Astrocyte (in vitro differentiated cells and primary cell): Measurements from ENCODE around the gene GINS2. TPM values are rescaled to one million over a fixed set of nuclear protein-coding genes. Genes with fewer than 3 reads are reported as not detected.

ENCODE experiments used
- DNase-seq: peaks from one replicate; pipeline ENCODE4 v3.0.0-alpha.2; 2010; ENCODE audit warnings: low read depth
- FAIRE-seq: peaks from 2 replicates; lab custom pipeline; 2011; peaks lifted over from hg19 to GRCh38; lab: Jason Lieb, UNC
- H2AFZ ChIP-seq: 2 replicates; pipeline ENCODE4 v1.6.0; 2012; ENCODE audit warnings: low read depth, low read length, inconsistent platforms
- H3K27ac ChIP-seq: 2 replicates; pipeline ENCODE4 v1.5.1; 2011; ENCODE audit warnings: low read depth, low read length, inconsistent platforms
- H3K27me3 ChIP-seq: 2 replicates; pipeline ENCODE4 v1.6.0; 2011; ENCODE audit warnings: low read length, inconsistent platforms; ENCODE audit not compliant: insufficient read depth
- H3K36me3 ChIP-seq: 2 replicates; pipeline ENCODE4 v1.5.1; 2011; ENCODE audit warnings: low read length, inconsistent platforms; ENCODE audit not compliant: insufficient read depth
- H3K4me1 ChIP-seq: 2 replicates; pipeline ENCODE4 v1.5.1; 2011; ENCODE audit warnings: low read length, inconsistent platforms; ENCODE audit not compliant: insufficient read depth
- H3K4me2 ChIP-seq: 2 replicates; pipeline ENCODE4 v1.6.0; 2012; ENCODE audit warnings: low read length, inconsistent platforms
- H3K4me3 ChIP-seq: 2 replicates; pipeline ENCODE4 v1.5.1; 2011; ENCODE audit warnings: low read depth, mild to moderate bottlenecking, low read length, inconsistent platforms; ENCODE audit not compliant: insufficient read depth
- H3K79me2 ChIP-seq: 2 replicates; pipeline ENCODE4 v1.6.0; 2012; ENCODE audit warnings: mild to moderate bottlenecking, low read length, inconsistent platforms; ENCODE audit not compliant: insufficient read depth
- H3K9ac ChIP-seq: 2 replicates; pipeline ENCODE4 v1.6.0; 2012; ENCODE audit warnings: mild to moderate bottlenecking, low read length, inconsistent platforms
- H3K9me3 ChIP-seq: 2 replicates; pipeline ENCODE4 v1.5.1; 2012; ENCODE audit warnings: low read depth, mild to moderate bottlenecking, low read length, inconsistent platforms; ENCODE audit not compliant: insufficient read depth
- H4K20me1 ChIP-seq: 2 replicates; pipeline ENCODE4 v1.6.0; 2012; ENCODE audit warnings: low read length, inconsistent platforms; ENCODE audit not compliant: insufficient read depth
- H3K27ac Mint-ChIP-seq: one replicate; pipeline ENCODE4 v1.8.0; 2021; ENCODE audit warnings: mild to moderate bottlenecking, mixed read lengths; ENCODE audit not compliant: unreplicated experiment
- H3K27me3 Mint-ChIP-seq: one replicate; pipeline ENCODE4 v1.8.0; 2021; ENCODE audit warnings: low read depth, mixed read lengths; ENCODE audit not compliant: unreplicated experiment
- H3K36me3 Mint-ChIP-seq: one replicate; pipeline ENCODE4 v1.8.0; 2021; ENCODE audit warnings: low read depth, mixed read lengths; ENCODE audit not compliant: unreplicated experiment
- H3K4me1 Mint-ChIP-seq: one replicate; pipeline ENCODE4 v1.8.0; 2021; ENCODE audit warnings: low read depth, mixed read lengths; ENCODE audit not compliant: unreplicated experiment
- H3K4me3 Mint-ChIP-seq: one replicate; pipeline ENCODE4 v1.8.0; 2021; ENCODE audit warnings: mild to moderate bottlenecking, moderate library complexity, mixed read lengths; ENCODE audit not compliant: unreplicated experiment
- H3K9me3 Mint-ChIP-seq: one replicate; pipeline ENCODE4 v1.8.0; 2021; ENCODE audit warnings: mild to moderate bottlenecking, mixed read lengths; ENCODE audit not compliant: unreplicated experiment
- EZH2 ChIP-seq: IDR thresholded peaks from 2 replicates; pipeline ENCODE4 v1.6.1; 2012; ENCODE audit warnings: mild to moderate bottlenecking, low read length, inconsistent platforms; ENCODE audit not compliant: insufficient read depth
- total RNA-seq: library from RNA; stranded (reverse); gene quantifications from 2 replicates; pipeline ENCODE4 v1.2.1, GENCODE V29; 2021
- TF ChIP-seq, protein P1 (sequence below): IDR thresholded peaks from 2 replicates; pipeline ENCODE4 v1.5.1; 2011; ENCODE audit warnings: low read depth, mild to moderate bottlenecking, inconsistent platforms, low read length, moderate library complexity; ENCODE audit not compliant: insufficient read depth

Gene GINS2
- total RNA-seq, 1 donor from 2014 or later, result 3.4 TPM

GRCh38 chr16:85712801-85713200 is 24.0 kb upstream of the GINS2 start:
- Mint-ChIP-seq H3K27ac (no peak overlapping the region), H3K4me3 (no peak overlapping the region), H3K36me3 (peaks cover 3% of the 10 kb centered on the region), H3K4me1 (peaks cover 7% of the 10 kb centered on the region), H3K9me3 (peaks cover 7% of the 10 kb centered on the region), H3K27me3 (peaks cover 14% of the 10 kb centered on the region)
- H2AFZ ChIP-seq, result no peak overlapping the region
- DNase-seq (no peak), FAIRE-seq (no peak)
- no peaks in the 10 kb centered on the region for H3K27me3 ChIP-seq
- H3K9ac ChIP-seq, result no peak overlapping the region
- H3K36me3 ChIP-seq, result no peaks in the 10 kb centered on the region
- no peak overlapping the region for H3K4me2 ChIP-seq
- H3K4me1 ChIP-seq, result peaks cover 13% of the 10 kb centered on the region
- TF ChIP-seq, protein P1, sequence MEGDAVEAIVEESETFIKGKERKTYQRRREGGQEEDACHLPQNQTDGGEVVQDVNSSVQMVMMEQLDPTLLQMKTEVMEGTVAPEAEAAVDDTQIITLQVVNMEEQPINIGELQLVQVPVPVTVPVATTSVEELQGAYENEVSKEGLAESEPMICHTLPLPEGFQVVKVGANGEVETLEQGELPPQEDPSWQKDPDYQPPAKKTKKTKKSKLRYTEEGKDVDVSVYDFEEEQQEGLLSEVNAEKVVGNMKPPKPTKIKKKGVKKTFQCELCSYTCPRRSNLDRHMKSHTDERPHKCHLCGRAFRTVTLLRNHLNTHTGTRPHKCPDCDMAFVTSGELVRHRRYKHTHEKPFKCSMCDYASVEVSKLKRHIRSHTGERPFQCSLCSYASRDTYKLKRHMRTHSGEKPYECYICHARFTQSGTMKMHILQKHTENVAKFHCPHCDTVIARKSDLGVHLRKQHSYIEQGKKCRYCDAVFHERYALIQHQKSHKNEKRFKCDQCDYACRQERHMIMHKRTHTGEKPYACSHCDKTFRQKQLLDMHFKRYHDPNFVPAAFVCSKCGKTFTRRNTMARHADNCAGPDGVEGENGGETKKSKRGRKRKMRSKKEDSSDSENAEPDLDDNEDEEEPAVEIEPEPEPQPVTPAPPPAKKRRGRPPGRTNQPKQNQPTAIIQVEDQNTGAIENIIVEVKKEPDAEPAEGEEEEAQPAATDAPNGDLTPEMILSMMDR, result no peak
- no peak for TF ChIP-seq EZH2
- peaks cover 20% of the 10 kb centered on the region for H4K20me1 ChIP-seq
- no peak overlapping the region for H3K27ac ChIP-seq
- peaks cover 7% of the 10 kb centered on the region for H3K9me3 ChIP-seq
- H3K79me2 ChIP-seq, result no peaks in the 10 kb centered on the region
- no peak overlapping the region for H3K4me3 ChIP-seq

DNA sequence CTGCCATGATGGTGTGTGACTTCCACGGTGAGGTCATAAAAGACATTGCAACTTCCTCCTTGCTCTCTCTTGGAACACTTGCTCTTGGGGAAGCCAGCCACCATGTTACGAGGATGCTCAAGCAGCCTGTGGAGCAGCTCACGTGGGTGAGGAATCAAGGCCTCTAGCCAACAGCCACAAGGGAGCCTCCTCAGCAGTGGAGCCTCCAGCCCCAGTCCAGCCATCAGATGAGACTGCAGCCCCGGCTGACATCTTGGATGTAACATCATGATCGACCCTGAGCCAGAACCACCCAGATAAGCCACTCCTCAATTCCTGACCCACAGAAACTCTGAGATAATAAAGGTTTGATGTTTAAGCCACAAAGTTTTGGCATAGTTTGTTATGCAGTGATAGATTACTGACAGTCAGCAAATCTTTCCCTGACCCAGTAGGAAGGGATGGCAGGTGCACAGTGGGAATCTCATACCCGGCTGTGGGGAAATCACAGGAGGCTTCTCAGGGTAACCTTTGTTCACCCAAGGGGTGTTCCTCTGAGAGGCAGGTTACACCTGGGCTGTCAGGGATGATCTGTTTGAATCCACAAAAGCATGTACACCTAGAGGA is 23.3 kb upstream of the GINS2 start:
- no peak overlapping the region for H2AFZ ChIP-seq
- peaks cover 12% of the 10 kb centered on the region for H3K27me3 Mint-ChIP-seq
- H3K4me1 ChIP-seq, result peaks cover 13% of the 10 kb centered on the region
- H3K36me3 ChIP-seq, result no peaks in the 10 kb centered on the region
- no peak overlapping the region for H3K4me3 ChIP-seq
- peaks cover 7% of the 10 kb centered on the region for H3K9me3 ChIP-seq
- DNase-seq, result no peak
- H3K4me1 Mint-ChIP-seq, result peaks cover 7% of the 10 kb centered on the region
- H4K20me1 ChIP-seq, result peaks cover 13% of the 10 kb centered on the region
- peaks cover 3% of the 10 kb centered on the region for H3K36me3 Mint-ChIP-seq
- H3K27ac ChIP-seq, result no peak overlapping the region
- H3K9ac ChIP-seq, result no peak overlapping the region
- TF ChIP-seq, protein P1, result no peak
- no peak for TF ChIP-seq EZH2
- H3K4me3 Mint-ChIP-seq, result no peak overlapping the region
- peaks cover 7% of the 10 kb centered on the region for H3K9me3 Mint-ChIP-seq
- H3K27me3 ChIP-seq, result no peaks in the 10 kb centered on the region
- H3K27ac Mint-ChIP-seq, result no peak overlapping the region
- H3K79me2 ChIP-seq, result no peaks in the 10 kb centered on the region
- no peak overlapping the region for H3K4me2 ChIP-seq
- no peak for FAIRE-seq

DNA sequence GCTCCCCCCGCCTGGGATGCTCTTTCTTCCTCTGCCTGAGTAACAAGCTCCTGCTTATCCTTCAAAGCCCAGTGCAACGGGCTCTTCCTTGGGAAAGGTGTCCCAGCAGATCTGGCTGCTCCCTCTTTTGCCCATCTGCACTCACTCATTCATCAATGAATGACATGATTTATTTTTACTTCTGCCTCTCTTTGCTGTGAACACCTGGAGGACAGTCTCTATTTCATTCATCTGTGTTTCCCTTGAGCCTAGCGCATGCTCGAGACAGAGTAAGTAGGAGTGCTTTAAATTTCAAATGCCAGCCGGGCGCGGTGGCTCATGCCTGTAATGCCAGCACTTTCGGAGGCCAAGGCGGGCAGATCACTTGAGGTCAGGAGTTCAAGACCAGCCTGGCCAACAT is 22.0 kb upstream of the GINS2 start:
- H3K27me3 Mint-ChIP-seq, result peaks cover 11% of the 10 kb centered on the region
- no peak overlapping the region for H3K4me2 ChIP-seq
- no peak for DNase-seq
- peaks cover 6% of the 10 kb centered on the region for H3K4me1 Mint-ChIP-seq
- no peaks in the 10 kb centered on the region for H3K79me2 ChIP-seq
- H3K9me3 ChIP-seq, result peaks cover 7% of the 10 kb centered on the region
- H3K4me3 Mint-ChIP-seq, result no peak overlapping the region
- FAIRE-seq, result no peak
- H3K4me1 ChIP-seq, result peaks cover 6% of the 10 kb centered on the region
- no peak overlapping the region for H3K27ac ChIP-seq
- H3K27me3 ChIP-seq, result no peaks in the 10 kb centered on the region
- peaks cover 3% of the 10 kb centered on the region for H3K36me3 Mint-ChIP-seq
- TF ChIP-seq, protein P1, result no peak
- no peak for TF ChIP-seq EZH2
- no peak overlapping the region for H3K9ac ChIP-seq
- no peaks in the 10 kb centered on the region for H4K20me1 ChIP-seq
- no peaks in the 10 kb centered on the region for H3K36me3 ChIP-seq
- H3K9me3 Mint-ChIP-seq, result peaks cover 7% of the 10 kb centered on the region
- H3K4me3 ChIP-seq, result no peak overlapping the region
- no peak overlapping the region for H3K27ac Mint-ChIP-seq
- H2AFZ ChIP-seq, result no peak overlapping the region
